HG03457 (cell line): ENCODE data around the gene KCNJ15.
A peak's percentile ranks its signal among the peaks of the same experiment; 100 is the strongest.
"Not testable (repeated sequence)": the region's sequence is repeated elsewhere in the genome, so short reads cannot be mapped to it uniquely, and the experiment has no call there.

Source experiments
- ATAC-seq: cut with Tn5 transposase; IDR thresholded peaks from one replicate; pipeline ENCODE4 v1.9.1; 2021; ENCODE audit warnings: moderate number of reproducible peaks; ENCODE audit not compliant: unreplicated experiment

The KCNJ15 gene

GRCh38 chr21:38244407-38244787 is 12.4 kb upstream of the KCNJ15 start:
- no peak for ATAC-seq

GRCh38 chr21:38244885-38245869 is 11.6 kb upstream of the KCNJ15 start:
- ATAC-seq = peak; percentile 82

- ATAC-seq = no peak
Observed at GRCh38 chr21:38246511-38246910, 10.3 kb upstream of the KCNJ15 start.

- ATAC-seq = not testable (repeated sequence)
Observed at GRCh38 chr21:38247054-38247453, 9.7 kb upstream of the KCNJ15 start.

GRCh38 chr21:38247738-38248510 is 8.9 kb upstream of the KCNJ15 start:
- no peak for ATAC-seq

- ATAC-seq = no peak
Observed at GRCh38 chr21:38249256-38249655, 7.5 kb upstream of the KCNJ15 start.

GRCh38 chr21:38249696-38250278 is 7.0 kb upstream of the KCNJ15 start:
- no peak for ATAC-seq

GRCh38 chr21:38250991-38251418 is 5.8 kb upstream of the KCNJ15 start:
- ATAC-seq = no peak

GRCh38 chr21:38254970-38255369 is 1.8 kb upstream of the KCNJ15 start:
- no peak for ATAC-seq

GRCh38 chr21:38255571-38256117 is 1.1 kb upstream of the KCNJ15 start:
- ATAC-seq = no peak

- ATAC-seq = no peak
Observed at GRCh38 chr21:38257667-38258066, 876 bp downstream of the KCNJ15 start.

- no peak for ATAC-seq
Observed at GRCh38 chr21:38258521-38259485, 2.0 kb downstream of the KCNJ15 start.

- ATAC-seq = no peak
Observed at GRCh38 chr21:38259665-38260064, 2.9 kb downstream of the KCNJ15 start.

GRCh38 chr21:38260426-38260825 is 3.6 kb downstream of the KCNJ15 start:
- no peak for ATAC-seq

- ATAC-seq = no peak
Observed at GRCh38 chr21:38261851-38262250, 5.1 kb downstream of the KCNJ15 start.

- ATAC-seq = no peak
Observed at GRCh38 chr21:38263493-38263892, 6.7 kb downstream of the KCNJ15 start.

- ATAC-seq = no peak
Observed at GRCh38 chr21:38264571-38264970, 7.8 kb downstream of the KCNJ15 start.

- ATAC-seq = no peak
Observed at GRCh38 chr21:38265166-38265565, 8.4 kb downstream of the KCNJ15 start.

GRCh38 chr21:38266732-38267131 is 9.9 kb downstream of the KCNJ15 start:
- no peak for ATAC-seq

- ATAC-seq = no peak
Observed at GRCh38 chr21:38267136-38267755, 10.5 kb downstream of the KCNJ15 start.
